Astrocyte (in vitro differentiated cells and primary cell): ENCODE data around the gene GCNT1. TPM values are rescaled to one million over a fixed set of nuclear protein-coding genes. Genes with fewer than 3 reads are reported as not detected.

Experiments used
- DNase-seq: peaks from one replicate; pipeline ENCODE4 v3.0.0-alpha.2; 2010; ENCODE audit warnings: low read depth
- FAIRE-seq: peaks from 2 replicates; lab custom pipeline; 2011; peaks lifted over from hg19 to GRCh38; lab: Jason Lieb, UNC
- H2AFZ ChIP-seq: 2 replicates; pipeline ENCODE4 v1.6.0; 2012; ENCODE audit warnings: low read depth, low read length, inconsistent platforms
- H3K27ac ChIP-seq: 2 replicates; pipeline ENCODE4 v1.5.1; 2011; ENCODE audit warnings: low read depth, low read length, inconsistent platforms
- H3K27me3 ChIP-seq: 2 replicates; pipeline ENCODE4 v1.6.0; 2011; ENCODE audit warnings: low read length, inconsistent platforms; ENCODE audit not compliant: insufficient read depth
- H3K36me3 ChIP-seq: 2 replicates; pipeline ENCODE4 v1.5.1; 2011; ENCODE audit warnings: low read length, inconsistent platforms; ENCODE audit not compliant: insufficient read depth
- H3K4me1 ChIP-seq: 2 replicates; pipeline ENCODE4 v1.5.1; 2011; ENCODE audit warnings: low read length, inconsistent platforms; ENCODE audit not compliant: insufficient read depth
- H3K4me2 ChIP-seq: 2 replicates; pipeline ENCODE4 v1.6.0; 2012; ENCODE audit warnings: low read length, inconsistent platforms
- H3K4me3 ChIP-seq: 2 replicates; pipeline ENCODE4 v1.5.1; 2011; ENCODE audit warnings: low read depth, mild to moderate bottlenecking, low read length, inconsistent platforms; ENCODE audit not compliant: insufficient read depth
- H3K79me2 ChIP-seq: 2 replicates; pipeline ENCODE4 v1.6.0; 2012; ENCODE audit warnings: mild to moderate bottlenecking, low read length, inconsistent platforms; ENCODE audit not compliant: insufficient read depth
- H3K9ac ChIP-seq: 2 replicates; pipeline ENCODE4 v1.6.0; 2012; ENCODE audit warnings: mild to moderate bottlenecking, low read length, inconsistent platforms
- H3K9me3 ChIP-seq: 2 replicates; pipeline ENCODE4 v1.5.1; 2012; ENCODE audit warnings: low read depth, mild to moderate bottlenecking, low read length, inconsistent platforms; ENCODE audit not compliant: insufficient read depth
- H4K20me1 ChIP-seq: 2 replicates; pipeline ENCODE4 v1.6.0; 2012; ENCODE audit warnings: low read length, inconsistent platforms; ENCODE audit not compliant: insufficient read depth
- H3K27ac Mint-ChIP-seq: one replicate; pipeline ENCODE4 v1.8.0; 2021; ENCODE audit warnings: mild to moderate bottlenecking, mixed read lengths; ENCODE audit not compliant: unreplicated experiment
- H3K27me3 Mint-ChIP-seq: one replicate; pipeline ENCODE4 v1.8.0; 2021; ENCODE audit warnings: low read depth, mixed read lengths; ENCODE audit not compliant: unreplicated experiment
- H3K36me3 Mint-ChIP-seq: one replicate; pipeline ENCODE4 v1.8.0; 2021; ENCODE audit warnings: low read depth, mixed read lengths; ENCODE audit not compliant: unreplicated experiment
- H3K4me1 Mint-ChIP-seq: one replicate; pipeline ENCODE4 v1.8.0; 2021; ENCODE audit warnings: low read depth, mixed read lengths; ENCODE audit not compliant: unreplicated experiment
- H3K4me3 Mint-ChIP-seq: one replicate; pipeline ENCODE4 v1.8.0; 2021; ENCODE audit warnings: mild to moderate bottlenecking, moderate library complexity, mixed read lengths; ENCODE audit not compliant: unreplicated experiment
- H3K9me3 Mint-ChIP-seq: one replicate; pipeline ENCODE4 v1.8.0; 2021; ENCODE audit warnings: mild to moderate bottlenecking, mixed read lengths; ENCODE audit not compliant: unreplicated experiment
- EZH2 ChIP-seq: IDR thresholded peaks from 2 replicates; pipeline ENCODE4 v1.6.1; 2012; ENCODE audit warnings: mild to moderate bottlenecking, low read length, inconsistent platforms; ENCODE audit not compliant: insufficient read depth
- total RNA-seq: library from RNA; stranded (reverse); gene quantifications from 2 replicates; pipeline ENCODE4 v1.2.1, GENCODE V29; 2021
- TF ChIP-seq, protein P1 (sequence below): IDR thresholded peaks from 2 replicates; pipeline ENCODE4 v1.5.1; 2011; ENCODE audit warnings: low read depth, mild to moderate bottlenecking, inconsistent platforms, low read length, moderate library complexity; ENCODE audit not compliant: insufficient read depth

The GCNT1 gene
- total RNA-seq, 1 donor from 2014 or later, result 14.7 TPM

GRCh38 chr9:76425677-76426453 is 33.1 kb upstream of the GCNT1 start:
- H3K9me3 ChIP-seq, result no peaks in the 10 kb centered on the region
- no peak overlapping the region for H3K27ac ChIP-seq
- H3K9ac ChIP-seq, result no peak overlapping the region
- H3K36me3 Mint-ChIP-seq, result no peaks in the 10 kb centered on the region
- H4K20me1 ChIP-seq, result no peaks in the 10 kb centered on the region
- TF ChIP-seq, protein P1, sequence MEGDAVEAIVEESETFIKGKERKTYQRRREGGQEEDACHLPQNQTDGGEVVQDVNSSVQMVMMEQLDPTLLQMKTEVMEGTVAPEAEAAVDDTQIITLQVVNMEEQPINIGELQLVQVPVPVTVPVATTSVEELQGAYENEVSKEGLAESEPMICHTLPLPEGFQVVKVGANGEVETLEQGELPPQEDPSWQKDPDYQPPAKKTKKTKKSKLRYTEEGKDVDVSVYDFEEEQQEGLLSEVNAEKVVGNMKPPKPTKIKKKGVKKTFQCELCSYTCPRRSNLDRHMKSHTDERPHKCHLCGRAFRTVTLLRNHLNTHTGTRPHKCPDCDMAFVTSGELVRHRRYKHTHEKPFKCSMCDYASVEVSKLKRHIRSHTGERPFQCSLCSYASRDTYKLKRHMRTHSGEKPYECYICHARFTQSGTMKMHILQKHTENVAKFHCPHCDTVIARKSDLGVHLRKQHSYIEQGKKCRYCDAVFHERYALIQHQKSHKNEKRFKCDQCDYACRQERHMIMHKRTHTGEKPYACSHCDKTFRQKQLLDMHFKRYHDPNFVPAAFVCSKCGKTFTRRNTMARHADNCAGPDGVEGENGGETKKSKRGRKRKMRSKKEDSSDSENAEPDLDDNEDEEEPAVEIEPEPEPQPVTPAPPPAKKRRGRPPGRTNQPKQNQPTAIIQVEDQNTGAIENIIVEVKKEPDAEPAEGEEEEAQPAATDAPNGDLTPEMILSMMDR, result no peak
- no peak for TF ChIP-seq EZH2
- H3K9me3 Mint-ChIP-seq, result no peaks in the 10 kb centered on the region
- FAIRE-seq, result no peak
- H3K4me1 Mint-ChIP-seq, result no peaks in the 10 kb centered on the region
- H3K4me2 ChIP-seq, result no peak overlapping the region
- no peaks in the 10 kb centered on the region for H3K27me3 Mint-ChIP-seq
- H3K27me3 ChIP-seq, result no peaks in the 10 kb centered on the region
- no peaks in the 10 kb centered on the region for H3K4me1 ChIP-seq
- H3K4me3 ChIP-seq, result no peak overlapping the region
- DNase-seq, result no peak
- H2AFZ ChIP-seq, result no peak overlapping the region
- H3K36me3 ChIP-seq, result no peaks in the 10 kb centered on the region
- H3K79me2 ChIP-seq, result no peaks in the 10 kb centered on the region
- no peak overlapping the region for H3K27ac Mint-ChIP-seq
- H3K4me3 Mint-ChIP-seq, result no peak overlapping the region

DNA sequence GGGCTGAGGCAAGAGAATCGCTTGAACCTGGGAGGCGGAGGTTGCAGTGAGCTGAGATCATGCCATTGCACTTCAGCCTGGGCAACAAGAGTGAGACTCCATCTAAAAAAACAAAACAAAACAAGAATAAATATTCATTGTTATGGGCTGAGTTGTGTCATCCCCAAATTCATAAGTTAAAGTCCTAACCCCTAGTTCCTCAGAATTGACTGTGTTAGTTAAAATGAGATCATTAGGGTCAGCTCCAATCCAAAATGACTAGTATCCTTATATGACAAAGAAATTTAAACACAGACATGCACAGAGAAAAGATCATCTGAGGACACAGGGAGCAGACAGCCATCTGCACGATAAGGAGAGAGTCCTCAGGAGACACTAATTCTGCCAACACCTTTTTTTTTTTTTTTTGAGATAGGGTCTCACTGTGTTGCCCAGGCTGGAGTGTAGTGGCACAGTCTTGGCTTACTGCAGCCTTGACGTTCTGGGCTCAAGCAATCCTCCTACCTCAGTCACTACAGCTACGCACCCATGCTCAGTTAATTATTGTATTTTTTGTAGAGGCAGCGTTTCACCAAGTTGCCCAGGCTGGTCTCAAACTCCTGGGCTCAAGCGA is 32.1 kb upstream of the GCNT1 start:
- no peak overlapping the region for H3K4me3 Mint-ChIP-seq
- Histone ChIP-seq H3K9ac (no peak overlapping the region), H3K36me3 (no peaks in the 10 kb centered on the region), H3K4me3 (no peak overlapping the region), H4K20me1 (no peaks in the 10 kb centered on the region), H2AFZ (no peak overlapping the region), H3K79me2 (no peaks in the 10 kb centered on the region), H3K4me1 (no peaks in the 10 kb centered on the region), H3K9me3 (no peaks in the 10 kb centered on the region), H3K27ac (no peak overlapping the region), H3K4me2 (no peak overlapping the region), H3K27me3 (no peaks in the 10 kb centered on the region)
- H3K4me1 Mint-ChIP-seq, result no peaks in the 10 kb centered on the region
- no peaks in the 10 kb centered on the region for H3K27me3 Mint-ChIP-seq
- no peaks in the 10 kb centered on the region for H3K9me3 Mint-ChIP-seq
- H3K27ac Mint-ChIP-seq, result no peak overlapping the region
- DNase-seq (no peak), FAIRE-seq (no peak)
- TF ChIP-seq EZH2, result no peak
- TF ChIP-seq, protein P1, result no peak
- H3K36me3 Mint-ChIP-seq, result no peaks in the 10 kb centered on the region

- H2AFZ ChIP-seq, result no peak overlapping the region
- H3K9me3 ChIP-seq, result no peaks in the 10 kb centered on the region
- no peaks in the 10 kb centered on the region for H3K36me3 ChIP-seq
- H3K79me2 ChIP-seq, result no peaks in the 10 kb centered on the region
- H4K20me1 ChIP-seq, result no peaks in the 10 kb centered on the region
- peaks cover 14% of the 10 kb centered on the region for H3K4me1 ChIP-seq
- no peak overlapping the region for H3K9ac ChIP-seq
- Mint-ChIP-seq H3K9me3 (no peaks in the 10 kb centered on the region), H3K27ac (no peak overlapping the region), H3K36me3 (no peaks in the 10 kb centered on the region), H3K4me3 (no peak overlapping the region), H3K4me1 (peaks cover 6% of the 10 kb centered on the region), H3K27me3 (no peaks in the 10 kb centered on the region)
- H3K27ac ChIP-seq, result no peak overlapping the region
- H3K27me3 ChIP-seq, result no peaks in the 10 kb centered on the region
- DNase-seq, result no peak
- no peak for TF ChIP-seq EZH2
- TF ChIP-seq, protein P1, result no peak
- H3K4me3 ChIP-seq, result no peak overlapping the region
- H3K4me2 ChIP-seq, result no peak overlapping the region
- FAIRE-seq, result no peak
Measured at GRCh38 chr9:76431601-76432000, 27.4 kb upstream of the GCNT1 start.
